NCI-H82 (cell line): ENCODE results near the gene RAB19.
"Not testable (repeated sequence)": the region's sequence is repeated elsewhere in the genome, so short reads cannot be mapped to it uniquely, and the experiment has no call there.

Source experiments
- DNase-seq: peaks from one replicate; lab custom pipeline; 2025; lab: John Stamatoyannopoulos, UW

The RAB19 gene

DNA sequence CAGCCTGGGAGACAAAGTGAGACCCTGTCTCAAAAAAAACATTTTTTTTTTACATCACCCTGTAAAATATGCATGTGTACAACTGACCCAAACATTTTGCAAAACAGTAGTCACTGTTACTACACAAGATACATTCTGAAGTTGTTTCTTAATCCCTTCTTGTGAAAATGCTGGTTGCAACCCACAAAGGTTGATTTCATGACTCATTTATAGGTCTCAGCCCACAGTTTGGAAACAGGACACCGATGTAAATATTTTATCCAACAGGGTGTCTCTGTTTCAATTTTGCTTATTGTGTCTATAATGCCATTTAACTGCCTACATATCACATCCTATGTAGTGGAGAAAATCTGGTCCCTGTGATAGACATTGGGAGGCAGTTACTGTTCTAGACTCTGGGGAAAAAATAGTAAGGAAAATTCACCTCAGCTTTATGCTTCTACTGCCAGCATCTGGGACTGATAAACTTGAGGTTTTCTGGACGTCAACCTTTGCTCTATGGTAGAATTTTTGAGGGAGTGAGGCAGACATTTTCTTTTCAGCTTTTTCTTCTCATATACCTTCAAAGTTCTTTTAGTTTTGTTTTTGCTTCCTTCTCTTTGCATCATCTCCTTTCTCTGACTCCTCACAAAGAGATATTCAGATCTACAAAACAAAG is 1.6 kb upstream of the RAB19 start:
- DNase-seq: no peak

DNA sequence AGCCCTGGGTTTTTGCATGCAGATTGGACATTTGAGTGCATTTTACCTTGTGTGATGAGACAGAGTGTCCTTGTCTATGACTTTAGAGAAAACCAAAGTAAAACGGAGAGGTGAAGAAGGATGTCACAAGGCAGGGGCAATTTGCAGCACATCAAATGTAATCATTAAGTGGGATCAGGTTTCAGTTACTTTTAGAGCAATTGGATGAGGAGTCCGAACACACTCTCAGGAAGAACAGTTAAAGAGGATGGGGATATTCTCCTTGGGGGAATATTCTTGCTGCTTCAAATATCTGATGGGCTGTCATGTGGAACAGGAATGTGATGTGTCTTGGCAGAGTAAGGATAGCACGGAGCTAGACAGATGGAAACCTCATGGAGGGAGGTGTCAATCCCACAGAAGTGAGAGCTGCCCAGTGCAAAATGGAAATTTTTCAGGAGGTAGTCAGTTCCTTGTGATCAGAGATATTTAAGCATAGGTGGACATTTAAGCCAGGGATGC is 757 bp downstream of the RAB19 start:
- DNase-seq: no peak

DNA sequence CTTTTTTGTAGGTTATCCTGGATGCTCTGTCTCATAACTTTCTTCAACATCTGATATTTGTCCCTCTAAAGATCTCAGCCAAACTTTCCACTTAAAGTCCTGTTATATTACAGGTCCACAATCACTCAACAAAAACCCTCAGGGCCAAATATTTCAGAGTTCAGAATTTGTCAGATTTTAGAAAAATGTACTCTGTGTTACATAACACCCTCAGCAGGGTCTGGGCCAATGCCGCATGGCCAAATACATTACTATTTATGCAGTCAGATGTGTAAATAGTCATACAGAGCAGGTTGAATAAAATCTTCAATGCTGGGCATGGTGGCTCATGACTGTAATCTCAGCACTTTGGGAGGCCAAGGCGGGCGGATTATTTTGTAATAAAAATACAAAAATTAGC is 11.5 kb downstream of the RAB19 start:
- DNase-seq: no peak

GRCh38 chr7:140415816-140416215 is 12.0 kb downstream of the RAB19 start:
- not testable (repeated sequence) for DNase-seq

- no peak for DNase-seq
Observed at GRCh38 chr7:140416560-140416959, 12.7 kb downstream of the RAB19 start.

DNA sequence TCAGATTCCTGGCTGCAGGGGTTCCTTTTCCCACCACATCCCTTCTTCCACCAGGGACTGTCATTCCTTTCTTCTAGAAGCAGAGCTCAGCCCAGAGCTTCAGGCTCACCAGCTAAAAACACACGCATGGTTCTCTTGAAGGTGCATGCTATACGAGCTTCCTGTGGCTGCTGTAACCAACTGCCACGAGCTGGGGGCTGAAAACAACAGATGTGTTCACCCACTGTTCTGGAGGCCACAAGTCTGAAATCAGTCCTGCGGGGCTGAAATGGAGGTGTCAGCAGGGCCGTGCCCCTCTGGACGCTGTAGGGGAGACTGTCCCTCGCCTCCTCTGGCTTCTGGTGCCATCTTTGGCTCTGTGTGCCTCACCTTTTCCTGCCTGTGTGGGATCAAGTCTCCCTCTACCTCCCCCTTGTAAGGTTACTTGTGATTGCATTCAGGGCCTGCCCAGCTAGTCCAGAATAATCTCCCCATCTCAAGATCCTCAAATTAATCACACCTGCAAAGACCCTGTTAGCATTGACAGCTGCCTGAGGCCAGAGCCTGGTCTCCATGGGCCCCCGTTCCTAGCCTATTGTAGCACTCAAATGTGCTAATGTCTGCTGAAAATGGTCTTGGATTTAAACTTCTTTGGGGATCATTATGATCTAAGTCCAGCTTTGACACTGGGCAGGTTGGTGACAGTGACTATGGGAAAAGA is 13.7 kb downstream of the RAB19 start:
- DNase-seq: peak; percentile 36

DNA sequence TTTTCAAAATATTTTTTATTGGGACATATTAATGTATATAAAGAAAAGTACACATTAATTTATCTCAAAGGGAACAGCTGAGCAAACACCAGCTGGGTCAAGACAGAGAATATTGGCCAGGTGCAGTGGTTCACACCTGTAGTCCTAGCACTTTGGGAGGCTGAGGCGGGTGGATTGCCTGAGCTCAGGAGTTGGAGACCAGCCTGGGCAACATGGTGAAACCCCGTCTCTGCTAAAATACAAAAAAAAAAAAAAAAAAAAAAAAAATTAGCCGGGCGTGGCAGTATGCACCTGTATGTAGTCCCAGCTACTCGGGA is 14.3 kb downstream of the RAB19 start:
- not testable (repeated sequence) for DNase-seq

- DNase-seq: no peak
Observed at GRCh38 chr7:140418653-140419052, 14.8 kb downstream of the RAB19 start.

- no peak for DNase-seq
Observed at GRCh38 chr7:140421521-140421920, 17.7 kb downstream of the RAB19 start.

DNA sequence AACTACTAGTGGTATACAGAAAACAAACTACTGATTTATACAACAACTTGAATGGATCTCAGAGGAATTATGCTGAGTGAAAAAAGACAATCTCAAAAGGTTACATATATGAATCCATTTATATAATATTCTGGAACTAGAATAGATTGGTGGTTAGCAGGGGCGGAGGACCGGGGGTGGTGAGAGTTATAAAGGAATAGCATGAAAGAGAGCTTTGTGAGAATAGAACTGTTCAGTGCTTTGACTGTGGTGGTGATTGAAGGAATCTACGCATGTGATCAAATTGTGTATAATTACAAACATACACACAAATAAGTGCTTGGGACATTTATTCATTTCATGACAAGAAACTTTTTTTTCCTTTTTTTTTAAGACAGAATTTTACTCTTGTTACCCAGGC is 19.6 kb downstream of the RAB19 start:
- DNase-seq: no peak

DNA sequence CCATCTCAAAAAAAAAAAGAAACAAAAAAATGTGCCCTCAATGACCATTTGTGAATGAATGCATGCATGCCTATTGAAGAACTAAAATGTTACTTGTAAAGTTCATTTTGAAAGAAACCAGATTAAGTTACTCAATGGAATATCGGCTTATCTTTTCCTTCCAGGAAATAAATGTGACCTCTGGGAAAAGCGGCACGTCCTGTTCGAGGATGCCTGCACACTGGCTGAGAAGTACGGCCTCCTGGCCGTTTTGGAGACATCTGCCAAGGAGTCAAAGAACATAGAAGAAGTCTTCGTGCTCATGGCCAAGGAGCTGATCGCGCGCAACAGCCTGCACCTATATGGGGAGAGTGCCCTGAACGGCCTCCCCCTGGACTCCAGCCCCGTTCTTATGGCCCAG is 21.9 kb downstream of the RAB19 start:
- no peak for DNase-seq

DNA sequence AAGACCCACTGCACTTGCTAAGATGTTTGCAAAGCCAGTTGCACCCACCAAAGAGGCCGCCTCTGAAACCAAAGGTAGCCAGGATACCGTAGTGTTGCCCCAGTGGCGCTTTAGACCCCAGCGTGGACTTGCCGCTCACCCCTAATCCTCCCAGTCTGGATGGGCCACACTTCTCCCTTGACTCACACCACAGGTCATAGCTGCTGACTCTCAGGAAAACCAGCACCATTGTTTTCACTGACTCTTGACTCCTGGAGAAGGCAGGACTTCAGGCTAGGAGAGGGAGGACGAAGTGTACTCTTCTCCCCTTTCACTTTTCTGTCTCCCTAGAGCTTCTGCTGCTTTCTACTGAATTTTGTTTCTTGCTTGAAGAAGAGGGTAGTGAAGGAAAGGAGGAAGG is 22.3 kb downstream of the RAB19 start:
- no peak for DNase-seq

DNA sequence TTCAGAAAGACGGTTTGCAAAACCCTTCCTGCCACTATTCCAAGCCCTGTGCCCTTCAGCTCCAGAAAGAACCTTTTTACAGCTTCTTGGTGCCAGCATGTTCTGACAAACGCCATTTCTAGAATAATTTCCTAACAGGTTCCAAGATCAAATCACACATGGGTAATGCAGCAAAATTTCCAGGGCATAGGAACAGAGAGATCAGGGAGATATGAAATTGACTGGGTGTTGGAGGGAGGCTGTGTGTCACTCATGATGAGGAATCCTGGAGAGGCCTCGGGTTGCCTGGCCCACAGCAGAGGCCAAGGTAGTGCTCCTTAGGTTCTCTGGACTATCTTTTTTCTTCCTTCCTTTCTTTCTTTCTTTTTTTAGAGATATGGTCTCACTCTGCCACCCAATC is 29.5 kb downstream of the RAB19 start:
- no peak for DNase-seq

- no peak for DNase-seq
Observed at GRCh38 chr7:140435252-140435895, 31.5 kb downstream of the RAB19 start.

DNA sequence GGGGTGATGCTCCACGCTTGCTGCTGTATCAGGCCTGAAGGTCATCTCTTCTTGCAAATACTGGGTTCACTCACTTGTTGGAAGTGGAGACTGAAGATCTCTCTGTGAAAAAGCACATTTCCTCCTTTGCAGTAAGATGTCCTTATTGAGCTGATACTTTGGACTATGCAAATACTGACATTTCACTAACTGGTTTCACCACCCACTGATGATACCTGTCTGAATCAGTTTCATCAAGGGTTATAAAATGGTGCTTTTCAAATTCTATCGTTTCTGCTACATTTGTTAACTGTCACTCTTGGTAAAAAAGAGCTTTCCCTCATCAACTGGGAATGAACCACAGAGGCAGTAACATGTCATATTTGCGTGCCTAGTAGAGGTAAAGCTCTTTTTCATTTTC is 35.5 kb downstream of the RAB19 start:
- no peak for DNase-seq

- no peak for DNase-seq
Observed at GRCh38 chr7:140440593-140440992, 36.7 kb downstream of the RAB19 start.

- no peak for DNase-seq
Observed at GRCh38 chr7:140441519-140441918, 37.7 kb downstream of the RAB19 start.

DNA sequence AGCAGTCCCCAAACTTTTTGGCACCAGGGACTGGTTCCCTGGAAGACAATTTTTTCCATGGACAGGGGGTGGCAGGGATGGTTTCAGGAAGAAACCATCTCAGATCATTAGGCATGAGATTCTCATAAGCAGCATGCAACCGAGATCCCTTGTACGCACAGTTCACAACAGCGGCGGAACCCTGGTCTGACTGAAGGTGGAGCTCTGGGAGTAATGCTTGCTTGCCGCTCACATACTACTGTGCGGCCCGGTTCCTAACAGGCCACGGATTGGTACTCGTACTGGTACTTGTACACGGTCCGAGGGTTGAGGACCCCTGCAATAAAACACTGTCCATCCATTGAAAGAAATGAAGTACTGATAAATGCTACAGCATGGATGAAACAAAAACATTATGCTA is 42.6 kb downstream of the RAB19 start:
- DNase-seq: no peak

DNA sequence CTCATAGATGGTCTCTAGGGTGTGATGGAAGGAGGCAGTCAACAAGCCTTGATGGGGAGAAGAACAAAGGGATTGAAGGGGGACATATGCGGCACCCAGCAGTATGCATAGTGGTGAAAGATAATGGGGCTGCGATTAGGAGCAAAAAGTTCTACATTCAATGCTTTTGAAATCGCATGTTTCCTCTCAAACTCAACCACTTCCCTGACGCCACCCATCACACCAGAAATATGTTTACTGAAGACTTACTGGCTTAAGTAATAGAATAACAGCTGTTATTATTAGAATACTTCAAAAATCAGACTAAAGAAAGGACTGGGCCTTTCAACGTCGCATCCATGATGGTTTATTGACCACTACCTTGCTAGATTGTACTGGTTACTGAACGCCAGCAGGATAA is 44.0 kb downstream of the RAB19 start:
- no peak for DNase-seq

GRCh38 chr7:140448781-140449480 is 45.1 kb downstream of the RAB19 start:
- no peak for DNase-seq

GRCh38 chr7:140451716-140452115 is 47.9 kb downstream of the RAB19 start:
- no peak for DNase-seq

DNA sequence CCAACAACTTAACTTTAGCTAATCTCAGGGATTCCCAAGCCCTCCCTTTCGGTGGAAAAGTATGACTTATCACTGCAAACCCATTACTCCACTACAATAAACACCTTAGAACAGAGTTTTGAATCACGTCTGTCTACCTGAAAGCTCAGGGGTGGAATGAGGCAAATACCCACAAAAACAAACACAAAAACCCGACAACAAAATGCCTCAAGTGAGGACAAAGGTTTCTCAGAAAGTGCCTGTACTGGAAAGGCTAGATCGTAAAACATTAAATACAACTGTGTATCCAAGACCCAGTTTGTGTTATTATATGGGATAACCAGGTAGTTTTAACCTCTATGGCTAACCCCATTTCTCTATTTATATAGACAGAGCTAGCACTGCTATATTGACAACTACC is 49.4 kb downstream of the RAB19 start:
- no peak for DNase-seq
